DMS153 (cell line): Measurements from ENCODE around the gene JAK2.
A peak's percentile ranks its signal among the peaks of the same experiment; 100 is the strongest.
"Not testable (repeated sequence)": the region's sequence is repeated elsewhere in the genome, so short reads cannot be mapped to it uniquely, and the experiment has no call there.

ENCODE experiments used
- DNase-seq: peaks from one replicate; lab custom pipeline; 2025; lab: John Stamatoyannopoulos, UW

JAK2 gene

GRCh38 chr9:5042661-5043178, 57.6 kb downstream of the JAK2 start:
- no peak for DNase-seq

DNA sequence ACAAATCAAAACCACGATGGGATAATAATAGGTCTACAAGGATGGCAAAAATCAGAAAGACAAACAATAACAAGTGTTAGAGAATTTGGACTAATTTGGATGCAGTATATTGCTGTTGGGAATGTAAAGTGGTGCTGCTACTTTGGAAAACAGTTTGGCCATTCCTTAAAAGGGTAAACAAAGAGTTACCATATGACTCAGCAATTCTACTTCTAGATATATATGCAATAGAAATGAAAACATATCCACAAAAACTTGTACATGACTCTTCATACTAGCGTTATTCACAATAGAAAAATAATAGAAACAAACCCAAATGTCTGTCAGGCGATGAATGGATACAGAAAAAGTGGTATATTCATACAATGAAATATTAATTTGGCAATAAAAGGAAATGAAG, 58.3 kb downstream of the JAK2 start:
- DNase-seq, result no peak

- no peak for DNase-seq
These were observed 59.1 kb downstream of the JAK2 start for GRCh38 chr9:5044160-5044559.

GRCh38 chr9:5052838-5053237, 67.8 kb downstream of the JAK2 start:
- no peak for DNase-seq

GRCh38 chr9:5062631-5063030, 77.6 kb downstream of the JAK2 start:
- no peak for DNase-seq

- DNase-seq, result no peak
These were observed 87.8 kb downstream of the JAK2 start for GRCh38 chr9:5072871-5073270.

- DNase-seq, result no peak
These were observed 88.6 kb downstream of the JAK2 start for GRCh38 chr9:5073701-5074100.

DNA sequence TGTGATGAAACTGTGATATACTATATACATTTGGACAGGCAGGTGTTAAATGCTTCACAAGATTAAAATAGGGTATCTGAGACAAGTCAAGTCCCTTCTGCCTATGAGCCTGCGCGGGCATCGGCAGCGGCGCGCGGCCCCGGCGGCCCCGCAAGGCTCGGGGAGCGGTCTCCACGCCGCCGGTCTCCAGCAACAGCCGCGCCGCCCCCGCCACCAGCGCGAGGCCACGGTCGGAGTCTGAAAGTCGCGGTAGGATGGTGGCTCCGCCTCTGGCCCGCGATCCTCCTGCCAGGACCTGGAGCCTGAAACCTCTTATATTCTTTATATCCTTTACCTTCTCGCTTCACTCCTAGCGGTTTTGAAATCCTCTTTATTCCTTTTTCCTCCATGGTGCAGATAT, 100.9 kb downstream of the JAK2 start:
- no peak for DNase-seq

DNA sequence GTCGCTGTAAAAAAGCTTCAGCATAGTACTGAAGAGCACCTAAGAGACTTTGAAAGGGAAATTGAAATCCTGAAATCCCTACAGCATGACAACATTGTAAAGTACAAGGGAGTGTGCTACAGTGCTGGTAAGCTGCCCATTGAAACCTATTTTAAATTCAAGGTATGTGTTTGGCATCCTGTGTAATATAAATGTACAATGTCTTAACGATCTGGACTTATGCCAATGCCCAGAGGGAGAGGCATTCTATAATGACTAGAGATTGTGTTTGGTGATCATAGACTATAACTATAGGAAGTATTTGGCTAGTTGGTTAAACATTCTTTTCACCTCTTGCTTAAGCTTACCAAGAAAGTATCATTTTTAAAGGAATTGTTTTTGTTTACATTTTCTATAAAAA, 104.7 kb downstream of the JAK2 start:
- DNase-seq, result peak; percentile 68

DNA sequence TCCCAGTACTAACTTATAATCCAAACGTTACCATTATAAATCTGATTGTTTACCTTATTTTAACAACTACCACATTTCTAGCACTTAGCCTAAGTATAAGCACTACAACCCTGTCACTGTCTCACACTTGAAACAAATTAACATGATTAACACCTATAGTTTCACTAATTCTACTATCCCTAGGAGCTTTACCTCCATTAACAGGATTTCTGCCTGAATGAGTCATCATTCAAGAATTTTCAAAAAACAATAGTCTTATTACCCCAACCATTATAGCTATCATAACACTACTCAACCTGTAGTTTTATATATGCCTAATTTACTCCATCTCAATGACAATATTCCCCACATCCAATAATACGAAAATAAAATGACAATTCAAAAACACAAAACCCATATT, 110.7 kb downstream of the JAK2 start:
- no peak for DNase-seq

DNA sequence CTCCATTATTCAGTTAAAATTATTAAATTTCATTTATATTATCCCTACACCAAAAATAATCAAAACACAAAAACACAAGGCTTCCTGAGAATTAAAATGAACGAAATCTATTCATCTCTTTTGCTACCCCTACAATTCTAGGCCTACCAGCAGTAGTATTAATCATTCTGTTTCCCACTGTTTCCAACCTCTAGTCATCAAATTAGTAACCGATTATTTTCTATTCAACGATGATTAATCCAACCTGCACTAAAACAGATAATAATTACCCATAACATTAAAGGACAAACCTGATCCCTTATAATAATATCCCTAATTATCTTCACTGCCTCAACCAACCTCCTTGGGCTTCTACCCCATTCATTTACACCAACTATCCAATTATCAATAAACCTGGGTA, 114.4 kb downstream of the JAK2 start:
- DNase-seq, result no peak

GRCh38 chr9:5101127-5101526, 116.1 kb downstream of the JAK2 start:
- not testable (repeated sequence) for DNase-seq

DNA sequence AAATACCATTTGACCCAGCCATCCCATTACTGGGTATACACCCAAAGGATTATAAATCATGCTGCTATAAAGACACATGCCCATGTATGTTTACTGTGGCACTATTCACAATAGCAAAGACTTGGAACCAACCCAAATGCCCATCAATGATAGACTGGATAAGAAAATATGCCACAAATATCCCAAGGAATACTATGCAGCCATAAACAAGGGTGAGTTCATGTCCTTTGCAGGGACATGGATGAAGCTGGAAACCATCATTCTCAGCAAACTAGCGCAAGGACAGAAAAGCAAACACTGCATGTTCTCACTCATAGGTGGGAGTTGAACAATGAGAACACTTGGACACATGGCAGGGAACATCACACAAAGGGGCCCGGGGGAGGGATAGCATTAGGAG, 121.4 kb downstream of the JAK2 start:
- not testable (repeated sequence) for DNase-seq

GRCh38 chr9:5110867-5111681, 126.0 kb downstream of the JAK2 start:
- DNase-seq, result no peak

- DNase-seq, result no peak
These were observed 126.6 kb downstream of the JAK2 start for GRCh38 chr9:5111696-5112095.

DNA sequence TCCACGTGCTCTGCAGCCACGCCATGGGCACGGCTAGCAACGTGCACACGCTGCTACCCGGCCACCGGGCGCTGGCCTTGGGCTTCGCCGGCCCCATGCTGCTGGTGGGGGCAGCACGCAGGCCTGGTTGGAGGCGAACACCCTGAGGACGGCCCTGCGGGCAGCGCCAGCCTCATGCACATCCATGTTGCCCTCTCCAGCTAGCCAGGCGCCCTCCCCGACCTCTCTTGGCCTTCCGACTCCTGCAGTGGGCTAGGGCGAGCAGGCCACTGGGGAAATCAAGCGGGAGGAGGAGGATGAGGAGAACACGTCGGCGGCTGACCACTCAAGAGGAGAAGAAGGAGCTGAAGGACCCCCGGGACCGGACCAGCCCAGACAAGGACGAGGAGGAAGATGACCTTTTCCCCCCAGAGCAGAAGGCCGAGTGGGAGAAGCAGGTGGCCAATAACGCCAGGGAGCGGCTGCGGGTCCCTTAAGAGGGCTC, 127.1 kb downstream of the JAK2 start:
- DNase-seq, result no peak

GRCh38 chr9:5112646-5113045, 127.6 kb downstream of the JAK2 start:
- DNase-seq, result no peak

GRCh38 chr9:5113523-5113922, 128.5 kb downstream of the JAK2 start:
- no peak for DNase-seq

DNA sequence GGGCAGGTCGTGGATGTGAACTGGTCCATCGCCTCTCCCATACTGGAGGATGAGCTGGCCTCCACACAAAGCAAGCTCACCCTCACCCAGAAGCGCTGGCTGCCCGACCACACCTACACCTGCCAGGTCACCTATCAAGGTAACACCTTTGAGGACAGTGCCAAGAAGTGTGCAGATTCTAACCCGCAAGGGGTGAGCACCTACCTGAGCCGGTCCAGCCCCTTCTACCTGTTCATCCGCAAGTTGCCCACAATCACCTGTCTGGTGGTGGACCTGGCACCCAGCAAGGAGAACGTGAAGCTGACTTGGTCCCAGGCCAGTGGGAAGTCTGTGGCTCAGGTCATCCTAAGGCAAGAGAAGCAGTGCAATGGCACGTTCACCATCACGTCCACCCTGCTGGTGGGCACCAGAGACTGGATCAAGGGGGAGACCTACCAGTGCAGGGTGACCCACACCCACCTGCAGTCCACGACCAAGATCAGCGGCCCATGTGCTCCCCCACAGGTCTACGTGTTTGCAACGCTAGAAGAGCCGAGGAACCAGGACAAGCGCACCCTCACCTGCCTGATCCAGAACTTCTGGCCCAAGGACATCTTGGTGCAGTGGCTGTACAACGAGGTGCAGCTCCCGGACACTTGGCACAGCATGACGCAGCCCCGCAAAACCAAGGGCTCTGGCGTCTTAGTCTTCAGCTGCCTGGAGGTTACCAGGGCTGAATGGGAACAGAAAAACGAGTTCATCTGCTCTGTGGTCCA, 129.1 kb downstream of the JAK2 start:
- no peak for DNase-seq

DNA sequence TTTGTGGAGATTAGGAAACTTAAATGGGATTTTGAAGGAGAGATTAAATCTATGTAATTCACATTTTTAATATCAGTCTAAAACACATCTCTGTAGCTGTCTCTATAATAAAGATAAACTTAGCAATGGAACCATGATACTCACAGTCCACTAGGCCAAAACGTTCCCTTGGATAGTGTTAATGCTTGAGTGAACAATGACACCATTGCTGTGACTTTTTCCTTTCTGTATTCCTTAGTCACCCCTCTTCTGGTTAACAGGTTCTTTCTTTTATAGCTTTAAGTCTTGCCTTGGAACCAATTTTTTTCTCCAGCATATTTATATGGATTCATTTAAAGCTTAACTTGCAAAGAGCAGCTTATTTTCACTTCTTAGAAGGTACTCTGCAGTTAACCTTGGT, 137.0 kb downstream of the JAK2 start:
- no peak for DNase-seq

DNA sequence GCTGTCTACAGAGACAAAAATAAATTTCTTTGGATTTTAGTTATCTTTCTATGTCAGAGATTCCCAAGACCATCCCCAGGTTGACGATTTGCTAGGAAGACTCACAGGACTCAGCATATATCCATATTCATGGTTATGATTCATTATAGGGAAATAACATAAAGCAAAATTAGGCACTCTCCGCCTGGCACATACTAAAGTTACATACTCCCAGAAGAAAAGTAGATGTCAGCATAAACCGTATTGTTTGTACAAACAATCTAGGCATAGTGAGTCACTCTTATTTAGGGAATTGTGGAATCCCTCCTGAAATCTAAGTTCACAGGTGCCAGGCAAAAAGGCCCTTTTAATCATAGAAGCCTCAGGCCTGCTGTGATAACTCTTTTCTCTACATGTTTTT, 137.4 kb downstream of the JAK2 start:
- DNase-seq, result no peak

DNA sequence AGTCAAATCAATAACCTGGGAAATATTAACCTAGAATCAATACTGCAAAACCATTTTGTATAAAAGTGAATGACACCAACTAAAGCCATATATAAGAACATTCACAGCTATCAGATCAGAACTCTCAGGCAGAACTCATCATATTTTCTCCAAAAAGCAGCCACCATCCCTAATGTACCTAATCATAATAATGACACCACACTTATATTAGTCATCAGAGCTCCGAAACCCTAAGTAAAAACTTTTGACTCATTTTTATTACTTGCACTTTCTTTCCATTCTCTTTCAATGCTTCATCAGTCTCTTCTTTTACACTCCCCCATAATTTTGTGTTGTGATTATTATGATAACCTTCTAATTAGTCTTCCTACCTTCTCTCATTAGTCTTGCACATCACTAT, 155.1 kb downstream of the JAK2 start:
- DNase-seq, result no peak

DNA sequence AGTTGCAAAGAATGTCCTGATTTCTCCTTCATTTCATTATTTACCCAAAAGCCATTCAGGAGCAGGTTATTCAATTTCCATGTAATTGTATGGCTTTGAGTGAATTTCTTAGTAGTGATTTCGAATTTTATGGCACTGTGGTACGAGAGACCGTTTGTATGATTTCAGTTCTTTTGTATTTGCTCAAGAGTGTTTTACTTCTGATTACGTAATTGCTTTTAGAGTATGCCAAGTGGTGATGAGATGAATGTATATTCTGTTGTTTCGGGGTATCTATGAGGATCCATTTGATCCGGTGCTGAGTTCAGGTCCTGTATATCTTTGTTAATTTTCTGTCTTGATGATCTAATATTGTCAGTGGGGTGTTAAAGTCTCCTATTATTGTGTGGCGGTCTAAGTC, 159.1 kb downstream of the JAK2 start:
- no peak for DNase-seq
